Lung (tissue), 12 donors: ENCODE data around the gene PTGES2. TPM values are rescaled to one million over a fixed set of nuclear protein-coding genes. Genes with fewer than 3 reads are reported as not detected.

Source experiments
- ATAC-seq: fragments of 200-7000 bp; cut with Tn5 transposase; one replicate; pipeline ENCODE4 v1.9.1; 2020; ENCODE audit warnings: moderate number of reproducible peaks; ENCODE audit not compliant: insufficient read depth, low FRiP score
- DNase-seq, 3 donors: peaks; one replicate each; pipeline ENCODE4 v3.0.0-alpha.2; 2013 to 2017
- H3K27ac ChIP-seq, 2 donors: one replicate each; pipeline ENCODE4 v1.5.1; 2013; ENCODE audit warnings: mild to moderate bottlenecking in 2 of 2, moderate library complexity in 2 of 2, control low read depth in 1 of 2, inconsistent platforms in 1 of 2, low read depth in 1 of 2, low read length in 1 of 2
- H3K27me3 ChIP-seq, 3 donors: one replicate each; pipeline ENCODE4 v1.5.1; 2013; ENCODE audit warnings: low read length in 2 of 3; ENCODE audit not compliant: control insufficient read depth in 3 of 3, insufficient read depth in 3 of 3
- H3K36me3 ChIP-seq, 4 donors: one replicate each; pipeline ENCODE4 v1.5.1; 2013; ENCODE audit warnings: low read length in 4 of 4, mild to moderate bottlenecking in 1 of 4, moderate library complexity in 1 of 4; ENCODE audit not compliant: control insufficient read depth in 4 of 4, insufficient read depth in 4 of 4
- H3K4me1 ChIP-seq, 5 donors: one replicate each; pipeline ENCODE4 v1.5.1; 2013; ENCODE audit warnings: low read length in 5 of 5, mild to moderate bottlenecking in 2 of 5, moderate library complexity in 1 of 5; ENCODE audit not compliant: control insufficient read depth in 5 of 5, insufficient read depth in 5 of 5
- H3K4me3 ChIP-seq: one replicate; pipeline ENCODE4 v1.5.1; 2013; ENCODE audit warnings: mild to moderate bottlenecking, control low read depth, moderate library complexity
- H3K9ac ChIP-seq, 2 donors: one replicate each; pipeline ENCODE4 v1.5.1; 2013; ENCODE audit warnings: low read length in 2 of 2, control low read depth in 1 of 2; ENCODE audit not compliant: insufficient read depth in 1 of 2
- H3K9me3 ChIP-seq, 4 donors: one replicate each; pipeline ENCODE4 v1.5.1; 2013; ENCODE audit warnings: low read length in 3 of 4, mild to moderate bottlenecking in 1 of 4, moderate library complexity in 1 of 4; ENCODE audit not compliant: control insufficient read depth in 4 of 4, insufficient read depth in 3 of 4
- CTCF ChIP-seq: IDR thresholded peaks from 2 replicates; pipeline ENCODE4 v1.5.1; 2012; ENCODE audit warnings: mild to moderate bottlenecking; ENCODE audit errors: control extremely low read depth, extremely low read depth
- WGBS, 2 donors: extraction: QIAGEN DNeasy Blood & Tissue Kit; methylation state at CpG; one replicate each; pipeline ENCODE4 v1.1.7; 2013; 5-methylcytosine and 5-hydroxymethylcytosine counted together
- polyA plus RNA-seq, 2 donors: library from polyadenylated mRNA; stranded (reverse); fragments of 200-250 nt; gene quantifications; one replicate each; pipeline ENCODE4 v1.2.1, GENCODE V29; 2013
- total RNA-seq, 2 donors: library from RNA; depleted of rRNA in 1 of 2; stranded (reverse); fragments of >200 nt in 1 of 2; gene quantifications; one replicate each; pipeline ENCODE4 v1.2.1, GENCODE V29; 2014 to 2021
- donor health status: control.
- donor health status: control.
- donor health status: Bipolar disorder and iron deficiency.
- donor health status: healthy.
- donor health status: DM: yes; HTN: yes; CAD: no.

PTGES2 gene
- total and polyA plus RNA-seq, 4 donors: 42.0 to 66.8 (median 54.7) TPM

- ATAC-seq: no peak
- Histone ChIP-seq H3K36me3 (peaks cover 0 to 2% (median under 1%) of the 10 kb centered on the region in 4 donors), H3K9me3 (no peaks in the 10 kb centered on the region), H3K4me1 (peaks cover 2 to 27% (median 14%) of the 10 kb centered on the region in 5 donors), H3K27me3 (no peaks in the 10 kb centered on the region), H3K9ac (no peak overlapping the region), H3K27ac (no peak overlapping the region), H3K4me3 (no peak overlapping the region)
- TF ChIP-seq CTCF: no peak
- no peak for DNase-seq
- WGBS, 2 donors: 94 to 98% methylated on average over 4 of the region's 4 CpGs
These were observed 42.8 kb downstream of the PTGES2 start for GRCh38 chr9:128084746-128085145.

GRCh38 chr9:128082151-128082550 lies 45.4 kb downstream of the PTGES2 start:
- Histone ChIP-seq H3K36me3 (peaks cover 0 to 2% (median 0%) of the 10 kb centered on the region in 4 donors), H3K27ac (no peak overlapping the region), H3K27me3 (no peaks in the 10 kb centered on the region), H3K9ac (peak overlapping the region in 1 of 2 donors; percentile 51), H3K4me1 (peaks cover 10 to 40% (median 18%) of the 10 kb centered on the region in 5 donors), H3K9me3 (no peaks in the 10 kb centered on the region), H3K4me3 (no peak overlapping the region)
- ATAC-seq (no peak), DNase-seq (peak in 1 of 3 donors; percentile 37)
- 57 to 60% methylated on average over 7 of the region's 7 CpGs for WGBS, 2 donors
- TF ChIP-seq CTCF: no peak

- Histone ChIP-seq H3K27me3 (no peaks in the 10 kb centered on the region), H3K4me3 (no peak overlapping the region), H3K36me3 (peaks cover 0 to 2% (median 0%) of the 10 kb centered on the region in 4 donors), H3K4me1 (peaks cover 12 to 40% (median 18%) of the 10 kb centered on the region in 5 donors), H3K27ac (peak overlapping the region in 1 of 2 donors; percentile 56), H3K9ac (peak overlapping the region in 1 of 2 donors; percentile 38), H3K9me3 (no peaks in the 10 kb centered on the region)
- WGBS, 2 donors: 63 to 81% methylated on average over 3 of the region's 3 CpGs
- TF ChIP-seq CTCF: no peak
- peak; percentile 48 for ATAC-seq
- DNase-seq: peak; percentile 88 to 95 (median 93)
These were observed 46.5 kb downstream of the PTGES2 start for GRCh38 chr9:128081056-128081455.

- Histone ChIP-seq H3K36me3 (peaks cover 0 to 2% (median 0%) of the 10 kb centered on the region in 4 donors), H3K9ac (no peak overlapping the region), H3K27me3 (no peaks in the 10 kb centered on the region), H3K27ac (no peak overlapping the region), H3K9me3 (no peaks in the 10 kb centered on the region), H3K4me1 (peaks cover 12 to 40% (median 18%) of the 10 kb centered on the region in 5 donors), H3K4me3 (no peak overlapping the region)
- TF ChIP-seq CTCF: no peak
- 96 to 97% methylated on average over 5 of the region's 5 CpGs for WGBS, 2 donors
- DNase-seq: no peak
- ATAC-seq: no peak
These were observed 47.3 kb downstream of the PTGES2 start for GRCh38 chr9:128080206-128080605.
